ENCODE measurements around the gene RNU1-1.
"Not testable (repeated sequence)": the region's sequence is repeated elsewhere in the genome, so short reads cannot be mapped to it uniquely, and the experiment has no call there.

DNA sequence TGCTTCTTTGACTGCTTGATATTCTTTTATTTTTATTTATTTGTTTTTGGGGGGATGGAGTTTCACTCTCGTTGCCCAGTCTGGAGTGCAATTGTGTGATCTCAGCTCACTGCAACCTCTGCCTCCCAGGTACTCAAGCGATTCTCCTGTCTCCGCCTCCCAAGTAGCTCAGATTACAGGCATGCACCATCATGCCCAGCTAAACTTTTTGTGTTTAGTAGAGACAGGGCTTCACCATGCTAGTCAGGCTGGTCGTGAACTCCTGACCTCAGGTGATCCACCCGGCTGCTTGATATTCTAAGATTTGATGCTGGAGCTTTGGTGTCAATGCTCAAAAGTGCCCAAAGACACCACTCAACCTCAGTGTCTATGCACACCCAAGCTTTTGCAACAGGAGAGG, 45.6 kb upstream of the RNU1-1 start:
- not testable (repeated sequence) for TF ChIP-seq CHD2 (IDR thresholded peaks at IDR 0.05; ENCODE audit: low read length); GABPA (IDR thresholded peaks at IDR 0.05; ENCODE audit: borderline replicate concordance, insufficient read depth, low read length); SAP30 (IDR thresholded peaks at IDR 0.05; ENCODE audit: insufficient read depth, insufficient replicate concordance, low read length); CTCF (IDR thresholded peaks at IDR 0.05; ENCODE audit: control extremely low read depth in 1 of 3, insufficient read depth in 1 of 3, low read depth in 1 of 3, low read length in 3 of 3); EZH2 (IDR thresholded peaks at IDR 0.05; ENCODE audit: low read depth, low read length, severe bottlenecking); TEAD4 (IDR thresholded peaks at IDR 0.05; ENCODE audit: low read depth, low read length); YY1 (IDR thresholded peaks at IDR 0.05; ENCODE audit: low read depth, low read length); TBP (IDR thresholded peaks at IDR 0.05; ENCODE audit: low read depth, low read length); EGR1 (IDR thresholded peaks at IDR 0.05; ENCODE audit: borderline replicate concordance, low read depth, low read length); EP300 (IDR thresholded peaks at IDR 0.05; ENCODE audit: borderline replicate concordance in 1 of 2, low read depth in 2 of 2, low read length in 2 of 2); CBX5 (IDR thresholded peaks at IDR 0.05; ENCODE audit: low read depth, low read length); TAF1 (IDR thresholded peaks at IDR 0.05; ENCODE audit: low read depth, low read length); CREB1 (IDR thresholded peaks at IDR 0.05)
- TF ChIP-seq, protein P1, sequence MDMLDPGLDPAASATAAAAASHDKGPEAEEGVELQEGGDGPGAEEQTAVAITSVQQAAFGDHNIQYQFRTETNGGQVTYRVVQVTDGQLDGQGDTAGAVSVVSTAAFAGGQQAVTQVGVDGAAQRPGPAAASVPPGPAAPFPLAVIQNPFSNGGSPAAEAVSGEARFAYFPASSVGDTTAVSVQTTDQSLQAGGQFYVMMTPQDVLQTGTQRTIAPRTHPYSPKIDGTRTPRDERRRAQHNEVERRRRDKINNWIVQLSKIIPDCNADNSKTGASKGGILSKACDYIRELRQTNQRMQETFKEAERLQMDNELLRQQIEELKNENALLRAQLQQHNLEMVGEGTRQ (IDR thresholded peaks at IDR 0.05; ENCODE audit: low read length) = not testable (repeated sequence)

Measured in H1 (cell line).